AG04449 (cell line): ENCODE results near the gene KLF16.

Source experiments
- CTCF ChIA-PET: fragments of 350-600 bp; formaldehyde crosslinking; extraction: SDS; loops from one replicate; lab custom pipeline; 2021; ENCODE audit warnings: antibody characterized with exemption; lab: Yijun Ruan, JAX
- POLR2A ChIA-PET: fragments of 400-600, 350-600 bp; formaldehyde crosslinking; extraction: SDS; loops from one replicate; lab custom pipeline; 2020; ENCODE audit warnings: antibody characterized with exemption, inconsistent platforms; lab: Yijun Ruan, JAX
- DNase-seq: peaks from one replicate; pipeline ENCODE4 v3.0.0-alpha.2; 2010; ENCODE audit warnings: low read depth, low spot score
- H3K4me3 ChIP-seq: 2 replicates; pipeline ENCODE4 v1.5.1; 2011; ENCODE audit warnings: low read depth, mild to moderate bottlenecking, control low read depth, low read length
- TF ChIP-seq, protein P1 (sequence below): IDR thresholded peaks from one replicate; pipeline ENCODE4 v1.5.1; 2011; ENCODE audit warnings: mild to moderate bottlenecking, moderate library complexity, low read length, control low read depth, inconsistent platforms; ENCODE audit not compliant: insufficient read depth; ENCODE audit errors: missing control alignments

KLF16 gene

GRCh38 chr19:1850809-1851653, 12.3 kb downstream of the KLF16 start:
- TF ChIP-seq, protein P1, sequence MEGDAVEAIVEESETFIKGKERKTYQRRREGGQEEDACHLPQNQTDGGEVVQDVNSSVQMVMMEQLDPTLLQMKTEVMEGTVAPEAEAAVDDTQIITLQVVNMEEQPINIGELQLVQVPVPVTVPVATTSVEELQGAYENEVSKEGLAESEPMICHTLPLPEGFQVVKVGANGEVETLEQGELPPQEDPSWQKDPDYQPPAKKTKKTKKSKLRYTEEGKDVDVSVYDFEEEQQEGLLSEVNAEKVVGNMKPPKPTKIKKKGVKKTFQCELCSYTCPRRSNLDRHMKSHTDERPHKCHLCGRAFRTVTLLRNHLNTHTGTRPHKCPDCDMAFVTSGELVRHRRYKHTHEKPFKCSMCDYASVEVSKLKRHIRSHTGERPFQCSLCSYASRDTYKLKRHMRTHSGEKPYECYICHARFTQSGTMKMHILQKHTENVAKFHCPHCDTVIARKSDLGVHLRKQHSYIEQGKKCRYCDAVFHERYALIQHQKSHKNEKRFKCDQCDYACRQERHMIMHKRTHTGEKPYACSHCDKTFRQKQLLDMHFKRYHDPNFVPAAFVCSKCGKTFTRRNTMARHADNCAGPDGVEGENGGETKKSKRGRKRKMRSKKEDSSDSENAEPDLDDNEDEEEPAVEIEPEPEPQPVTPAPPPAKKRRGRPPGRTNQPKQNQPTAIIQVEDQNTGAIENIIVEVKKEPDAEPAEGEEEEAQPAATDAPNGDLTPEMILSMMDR = peak; percentile 2
- ChIA-PET CTCF (interaction anchor here (0.9 to 4.0 kb wide), 4 partner anchors 10 to 25 kb away, joined by 4 to 57 read pairs (median 6); no protein-coding TSS in a partner anchor), POLR2A (no interaction called here)
- H3K4me3 ChIP-seq = no peak overlapping the region
- no peak for DNase-seq

DNA sequence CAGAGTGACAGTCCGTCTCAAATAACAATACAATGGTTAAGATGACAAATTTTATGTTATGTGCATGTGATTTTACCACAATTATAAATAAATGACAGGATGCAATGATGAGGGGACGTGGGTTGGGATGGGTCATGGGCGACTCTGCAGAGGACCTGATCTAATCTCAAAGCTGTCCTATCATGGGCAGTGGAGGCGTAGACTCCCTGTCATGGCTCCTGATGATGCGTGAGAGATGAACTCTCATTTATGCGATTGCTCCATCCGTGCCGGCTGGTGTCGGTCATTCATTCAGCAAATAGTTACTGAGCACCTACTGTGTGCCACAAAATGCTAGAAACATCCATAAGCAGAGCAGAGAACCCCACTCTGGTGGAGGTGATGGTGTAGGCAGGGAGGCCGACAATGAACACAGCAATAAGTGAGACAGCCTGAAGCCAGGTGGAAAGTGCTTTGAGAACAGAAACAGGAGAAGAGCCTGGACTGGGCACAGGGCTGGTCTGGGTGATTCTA, 13.4 kb downstream of the KLF16 start:
- no peak for DNase-seq
- TF ChIP-seq, protein P1 = no peak
- ChIA-PET POLR2A (no interaction called here), CTCF (interaction anchor here (1.6 to 4.0 kb wide), 4 partner anchors 8 to 21 kb away, joined by 6 to 57 read pairs (median 12); no protein-coding TSS in a partner anchor)
- no peak overlapping the region for H3K4me3 ChIP-seq

DNA sequence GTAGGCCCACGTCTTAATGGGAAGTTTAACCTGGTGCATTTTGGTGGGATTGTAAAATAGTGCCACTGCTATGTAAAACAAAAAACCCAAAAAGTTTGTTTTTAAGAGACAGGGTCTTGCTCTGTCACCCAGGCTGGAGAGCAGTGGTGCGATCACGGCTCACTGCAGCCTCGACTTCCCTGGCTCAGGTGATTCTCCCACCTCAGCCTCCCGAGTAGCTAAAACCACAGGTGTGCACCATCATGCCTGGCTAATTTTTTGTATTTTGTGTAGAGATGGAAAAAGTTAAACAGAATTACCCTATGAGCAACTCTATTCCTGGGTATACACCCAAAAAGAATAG, 14.3 kb downstream of the KLF16 start:
- no peak for DNase-seq
- peak overlapping the region; percentile 32 for H3K4me3 ChIP-seq
- POLR2A ChIA-PET = no interaction called here
- CTCF ChIA-PET = interaction anchor here (0.5 to 4.0 kb wide), 12 partner anchors 9 to 177 kb away, joined by 3 to 57 read pairs (median 3); no protein-coding TSS in a partner anchor
- TF ChIP-seq, protein P1 = no peak

DNA sequence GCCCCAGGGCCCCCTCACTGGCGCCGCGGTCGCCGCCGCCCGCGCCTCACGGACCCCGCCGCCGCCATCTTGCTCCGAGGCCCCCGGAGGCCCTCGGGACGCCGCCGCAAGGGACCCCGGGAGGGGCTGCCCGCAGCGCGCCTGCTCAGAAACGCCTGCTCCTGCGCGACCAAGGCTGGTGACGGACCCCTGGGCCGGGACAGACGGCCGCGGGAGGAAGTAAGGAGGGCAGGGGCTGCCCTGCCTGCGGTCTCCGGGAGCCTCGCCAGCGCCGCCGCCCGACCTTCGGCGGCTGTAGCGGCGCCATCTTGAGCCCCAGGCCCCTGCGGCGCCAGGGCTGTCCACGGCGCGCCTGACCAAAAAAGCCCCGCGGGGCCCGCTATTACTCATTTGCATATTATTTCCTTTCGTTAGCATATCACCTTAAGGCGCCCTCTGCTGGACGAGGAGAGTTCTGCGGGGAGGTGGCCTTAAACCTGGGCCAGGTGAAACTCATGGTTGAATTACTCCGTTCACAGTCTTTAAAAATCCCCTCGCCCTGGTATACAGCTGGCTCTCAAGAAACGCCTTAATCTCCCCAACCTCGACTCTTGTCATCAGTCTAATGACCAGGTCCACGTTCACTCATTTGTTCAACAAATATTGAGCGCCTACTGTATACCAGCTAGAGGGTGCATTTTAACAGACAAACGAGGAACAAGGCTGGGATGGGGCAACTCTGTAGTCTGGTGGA, 14.8 kb downstream of the KLF16 start, which contains the start of gene REXO1:
REXO1 (minus strand) TSS at position 85 of the 733 bp plus-strand sequence. CDS start 125 bp downstream, outside the sequence.
- TF ChIP-seq, protein P1 = peak; percentile 78
- ChIA-PET POLR2A (no interaction called here), CTCF (interaction anchor here (0.5 to 4.0 kb wide), 12 partner anchors 9 to 176 kb away, joined by 3 to 57 read pairs (median 3); no protein-coding TSS in a partner anchor)
- DNase-seq = no peak
- H3K4me3 ChIP-seq = peak within 1 kb of the TSS; percentile 96

DNA sequence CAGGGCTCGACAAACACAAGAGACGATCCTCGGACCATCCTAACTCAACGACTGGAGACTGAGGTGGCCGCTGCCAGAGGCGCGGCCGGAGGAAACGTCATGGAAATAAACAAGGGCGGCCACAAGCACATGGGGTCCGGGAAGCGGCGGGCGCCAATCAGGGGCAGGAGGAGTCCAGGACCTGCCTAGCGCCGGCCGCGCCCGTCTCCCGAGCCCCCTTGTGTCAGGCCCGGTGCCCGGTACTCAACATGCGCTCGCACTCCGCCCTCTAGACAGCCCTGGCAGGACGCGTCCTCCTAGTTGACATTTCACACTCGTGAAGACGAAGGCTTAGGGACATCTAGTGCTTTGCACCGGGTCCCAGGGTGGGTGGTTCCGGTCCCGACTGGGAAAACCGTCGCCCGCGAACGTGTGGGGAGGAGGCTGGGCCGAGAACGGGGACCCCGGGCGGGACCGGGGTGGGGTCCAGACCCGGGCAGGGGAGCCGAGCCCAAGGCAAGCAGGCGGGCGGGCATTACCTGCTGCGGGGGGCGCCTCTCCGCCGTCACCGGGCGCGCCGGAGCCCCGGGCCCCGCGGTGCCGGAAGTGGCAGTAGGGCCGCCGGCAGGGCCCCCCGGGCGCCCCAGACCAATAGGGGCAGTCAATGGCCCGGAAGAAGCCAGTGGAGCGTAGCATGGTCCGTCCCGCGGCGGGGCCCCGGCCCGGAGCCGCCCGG, 15.5 kb downstream of the KLF16 start:
- peak overlapping the region; percentile 96 for H3K4me3 ChIP-seq
- no peak for DNase-seq
- TF ChIP-seq, protein P1 = no peak
- ChIA-PET POLR2A (no interaction called here), CTCF (interaction anchor here (2.0 to 13.7 kb wide), 3 partner anchors 10 to 23 kb away, joined by 7 to 292 read pairs (median 54); no protein-coding TSS in a partner anchor)
